Measurements from ENCODE around the gene DUSP6. TPM values are rescaled to one million over a fixed set of nuclear protein-coding genes. Genes with fewer than 3 reads are reported as not detected.
A peak's percentile ranks its signal among the peaks of the same experiment; 100 is the strongest.

DUSP6 gene
- total and polyA plus RNA-seq, 2 experiments from 2014 or later = 96.1 to 112 TPM

DNA sequence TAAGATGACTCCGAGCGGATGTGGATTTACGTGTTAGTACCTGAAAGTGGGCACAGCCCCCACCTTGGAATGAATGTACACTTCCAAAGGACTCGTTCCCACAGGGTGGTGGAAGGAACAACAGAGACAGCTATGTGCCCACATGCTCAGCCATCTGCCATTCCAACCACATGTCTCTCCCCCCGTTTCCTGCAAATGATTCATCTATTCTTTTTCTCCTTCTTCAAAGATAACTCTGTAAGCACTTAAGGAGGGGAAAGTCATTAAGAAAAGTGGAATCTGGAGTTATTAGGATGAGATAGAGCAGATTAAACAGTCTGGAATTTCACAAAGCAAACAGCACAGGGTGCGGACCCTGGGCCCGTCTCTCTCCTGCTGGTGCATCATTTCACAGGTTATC lies 18.5 kb upstream of the DUSP6 start:
- 0 out of 2 replicates have a peak, but pooled peaks cover 4% of the 10 kb centered on the region for H3K9me2 ChIP-seq (ENCODE audit: insufficient read depth)
- H3K4me1 ChIP-seq (ENCODE audit: insufficient read depth) = peaks cover 53% of the 10 kb centered on the region
- no peaks in the 10 kb centered on the region for H3K36me3 ChIP-seq (ENCODE audit: low read depth)
- H4K20me1 ChIP-seq (ENCODE audit: insufficient read depth) = no peaks in the 10 kb centered on the region
- peak overlapping the region; percentile 50 for H3K4me2 ChIP-seq (ENCODE audit: unreplicated experiment)
- 43 to 49% methylated on average over 7 of the region's 7 CpGs for WGBS, 2 experiments (ENCODE audit: low coverage in 1 of 2, low lambda C conversion rate in 2 of 2, missing lambda C conversion rate in 2 of 2)
- H3K27ac ChIP-seq = peak overlapping the region; percentile 54
- in situ Hi-C loops (cut with MboI) = no loop called here
- no peaks in the 10 kb centered on the region for H3K9me3 ChIP-seq (ENCODE audit: low read depth)
- peak overlapping the region; percentile 31; the same call in 1 of the 2 replicates for H2AFZ ChIP-seq
- no peak for TF ChIP-seq EZH2phosphoT487 (IDR thresholded peaks at IDR 0.05; ENCODE audit: insufficient read depth, low read depth)
- TF ChIP-seq EZH2 (IDR thresholded peaks at IDR 0.05; ENCODE audit: insufficient read depth, poor library complexity, severe bottlenecking) = no peak
- H3K79me2 ChIP-seq (ENCODE audit: insufficient read depth) = no peaks in the 10 kb centered on the region
- peak; percentile 70 for DNase-seq
- no peak overlapping the region for H3K9ac ChIP-seq
- H3K4me3 ChIP-seq = no peak overlapping the region
- no peaks in the 10 kb centered on the region for H3K27me3 ChIP-seq (replicated peaks; ENCODE audit: insufficient read depth)
- peaks cover 49% of the 10 kb centered on the region for H3F3A ChIP-seq (ENCODE audit: insufficient read depth)

DNA sequence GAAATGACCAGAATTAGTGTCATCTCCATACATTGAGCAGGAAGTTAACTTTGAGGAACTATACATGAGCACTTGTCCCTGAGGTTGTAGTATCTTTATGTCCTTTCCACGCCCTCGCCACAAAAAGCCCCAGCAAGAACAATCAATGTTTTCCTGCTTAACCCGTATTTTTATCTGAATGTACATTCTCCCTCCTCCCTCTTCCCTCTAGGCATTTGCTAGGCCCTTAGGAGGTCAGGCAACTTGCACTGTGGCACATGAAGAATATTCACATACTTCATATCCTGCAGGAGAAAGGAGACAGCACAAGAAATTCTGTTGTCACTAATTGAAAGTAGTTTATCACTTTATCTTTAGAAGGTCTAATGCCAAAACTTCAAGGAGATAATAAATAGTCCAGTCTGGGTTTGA lies 18.1 kb upstream of the DUSP6 start:
- no peaks in the 10 kb centered on the region for H3K79me2 ChIP-seq (ENCODE audit: insufficient read depth)
- H3K9me3 ChIP-seq (ENCODE audit: low read depth) = no peaks in the 10 kb centered on the region
- peaks cover 49% of the 10 kb centered on the region for H3K4me1 ChIP-seq (ENCODE audit: insufficient read depth)
- H2AFZ ChIP-seq = peak overlapping the region; percentile 31; the same call in 1 of the 2 replicates
- H3F3A ChIP-seq (ENCODE audit: insufficient read depth) = peaks cover 45% of the 10 kb centered on the region
- no peaks in the 10 kb centered on the region for H4K20me1 ChIP-seq (ENCODE audit: insufficient read depth)
- no peaks in the 10 kb centered on the region for H3K27me3 ChIP-seq (replicated peaks; ENCODE audit: insufficient read depth)
- TF ChIP-seq EZH2phosphoT487 (IDR thresholded peaks at IDR 0.05; ENCODE audit: insufficient read depth, low read depth) = no peak
- TF ChIP-seq EZH2 (IDR thresholded peaks at IDR 0.05; ENCODE audit: insufficient read depth, poor library complexity, severe bottlenecking) = no peak
- WGBS, 2 experiments (ENCODE audit: low coverage in 1 of 2, low lambda C conversion rate in 2 of 2, missing lambda C conversion rate in 2 of 2) = 68 to 69% methylated on average over 3 of the region's 3 CpGs
- peak overlapping the region; percentile 54 for H3K27ac ChIP-seq
- no peak overlapping the region for H3K4me3 ChIP-seq
- in situ Hi-C loops (cut with MboI) = no loop called here
- peak overlapping the region; percentile 50 for H3K4me2 ChIP-seq (ENCODE audit: unreplicated experiment)
- DNase-seq = peak; percentile 9
- H3K9me2 ChIP-seq (ENCODE audit: insufficient read depth) = 0 out of 2 replicates have a peak, but pooled peaks cover 4% of the 10 kb centered on the region
- no peak overlapping the region for H3K9ac ChIP-seq
- no peaks in the 10 kb centered on the region for H3K36me3 ChIP-seq (ENCODE audit: low read depth)

DNA sequence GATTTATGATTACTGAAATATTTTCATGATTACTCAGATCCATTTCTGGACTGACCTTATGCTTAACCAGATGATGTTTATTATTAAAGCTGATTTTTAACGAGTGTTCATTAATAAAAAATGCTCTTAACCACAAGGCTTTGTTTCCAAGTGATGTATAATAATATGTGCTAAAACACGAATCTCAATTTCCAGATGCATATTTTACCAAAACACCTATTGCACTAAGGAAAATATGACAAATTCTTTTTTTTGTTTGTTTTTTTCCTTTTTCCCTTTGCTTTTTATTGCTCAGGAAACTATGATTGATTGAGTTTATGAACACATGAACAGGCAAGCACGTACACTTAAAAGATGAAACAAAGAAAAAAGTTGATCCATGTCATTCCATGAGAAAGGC lies 16.9 kb upstream of the DUSP6 start:
- Histone ChIP-seq H2AFZ (no peak overlapping the region), H3K79me2 (ENCODE audit: insufficient read depth) (no peaks in the 10 kb centered on the region), H3K4me1 (ENCODE audit: insufficient read depth) (peaks cover 37% of the 10 kb centered on the region), H3K27ac (no peak overlapping the region), H3K9me2 (ENCODE audit: insufficient read depth) (0 out of 2 replicates have a peak, but pooled peaks cover 4% of the 10 kb centered on the region), H3K4me3 (no peak overlapping the region), H3K9me3 (ENCODE audit: low read depth) (no peaks in the 10 kb centered on the region), H3K9ac (no peak overlapping the region), H3K36me3 (ENCODE audit: low read depth) (no peaks in the 10 kb centered on the region), H3F3A (ENCODE audit: insufficient read depth) (peaks cover 39% of the 10 kb centered on the region), H3K27me3 (replicated peaks; ENCODE audit: insufficient read depth) (no peaks in the 10 kb centered on the region), H3K4me2 (ENCODE audit: unreplicated experiment) (no peak overlapping the region), H4K20me1 (ENCODE audit: insufficient read depth) (no peaks in the 10 kb centered on the region)
- TF ChIP-seq EZH2 (IDR thresholded peaks at IDR 0.05; ENCODE audit: insufficient read depth, poor library complexity, severe bottlenecking) = no peak
- TF ChIP-seq EZH2phosphoT487 (IDR thresholded peaks at IDR 0.05; ENCODE audit: insufficient read depth, low read depth) = no peak
- no peak for DNase-seq
- in situ Hi-C loops (cut with MboI) = no loop called here
- WGBS, 2 experiments (ENCODE audit: low coverage in 1 of 2, low lambda C conversion rate in 2 of 2, missing lambda C conversion rate in 2 of 2) = 72% methylated on average over 3 of the region's 3 CpGs

DNA sequence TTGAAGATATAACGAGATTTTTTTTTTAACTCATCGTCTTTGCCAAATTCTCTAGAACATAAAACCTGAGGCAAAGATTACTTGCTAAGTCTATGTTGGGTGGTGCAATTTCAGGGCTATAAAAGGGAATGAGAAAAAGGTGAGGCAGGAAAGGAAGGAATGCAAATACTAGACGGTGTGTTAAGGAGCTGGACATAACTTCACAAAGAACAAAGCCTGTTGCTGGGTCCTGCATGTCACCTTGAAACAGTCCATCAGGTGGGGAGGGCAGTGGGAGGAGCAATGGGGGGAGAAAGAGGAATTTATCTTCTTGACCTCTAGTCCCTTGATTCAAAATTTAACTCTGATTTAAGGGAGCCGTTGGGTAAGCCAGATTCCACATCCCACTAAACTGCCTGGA lies 16.1 kb upstream of the DUSP6 start:
- Histone ChIP-seq H2AFZ (no peak overlapping the region), H3K9ac (no peak overlapping the region), H3K27ac (no peak overlapping the region), H3K9me3 (ENCODE audit: low read depth) (no peaks in the 10 kb centered on the region), H3K4me2 (ENCODE audit: unreplicated experiment) (no peak overlapping the region), H3K9me2 (ENCODE audit: insufficient read depth) (0 out of 2 replicates have a peak, but pooled peaks cover 4% of the 10 kb centered on the region), H3F3A (ENCODE audit: insufficient read depth) (peaks cover 39% of the 10 kb centered on the region), H3K79me2 (ENCODE audit: insufficient read depth) (no peaks in the 10 kb centered on the region), H3K4me1 (ENCODE audit: insufficient read depth) (peaks cover 29% of the 10 kb centered on the region), H3K4me3 (no peak overlapping the region), H3K27me3 (replicated peaks; ENCODE audit: insufficient read depth) (no peaks in the 10 kb centered on the region), H4K20me1 (ENCODE audit: insufficient read depth) (no peaks in the 10 kb centered on the region), H3K36me3 (ENCODE audit: low read depth) (no peaks in the 10 kb centered on the region)
- 67 to 78% methylated on average over 4 of the region's 4 CpGs for WGBS, 2 experiments (ENCODE audit: low coverage in 1 of 2, low lambda C conversion rate in 2 of 2, missing lambda C conversion rate in 2 of 2)
- TF ChIP-seq EZH2 (IDR thresholded peaks at IDR 0.05; ENCODE audit: insufficient read depth, poor library complexity, severe bottlenecking) = no peak
- no peak for TF ChIP-seq EZH2phosphoT487 (IDR thresholded peaks at IDR 0.05; ENCODE audit: insufficient read depth, low read depth)
- in situ Hi-C loops (cut with MboI) = no loop called here
- DNase-seq = no peak
